ENCODE measurements around the gene INO80E.

The INO80E gene

DNA sequence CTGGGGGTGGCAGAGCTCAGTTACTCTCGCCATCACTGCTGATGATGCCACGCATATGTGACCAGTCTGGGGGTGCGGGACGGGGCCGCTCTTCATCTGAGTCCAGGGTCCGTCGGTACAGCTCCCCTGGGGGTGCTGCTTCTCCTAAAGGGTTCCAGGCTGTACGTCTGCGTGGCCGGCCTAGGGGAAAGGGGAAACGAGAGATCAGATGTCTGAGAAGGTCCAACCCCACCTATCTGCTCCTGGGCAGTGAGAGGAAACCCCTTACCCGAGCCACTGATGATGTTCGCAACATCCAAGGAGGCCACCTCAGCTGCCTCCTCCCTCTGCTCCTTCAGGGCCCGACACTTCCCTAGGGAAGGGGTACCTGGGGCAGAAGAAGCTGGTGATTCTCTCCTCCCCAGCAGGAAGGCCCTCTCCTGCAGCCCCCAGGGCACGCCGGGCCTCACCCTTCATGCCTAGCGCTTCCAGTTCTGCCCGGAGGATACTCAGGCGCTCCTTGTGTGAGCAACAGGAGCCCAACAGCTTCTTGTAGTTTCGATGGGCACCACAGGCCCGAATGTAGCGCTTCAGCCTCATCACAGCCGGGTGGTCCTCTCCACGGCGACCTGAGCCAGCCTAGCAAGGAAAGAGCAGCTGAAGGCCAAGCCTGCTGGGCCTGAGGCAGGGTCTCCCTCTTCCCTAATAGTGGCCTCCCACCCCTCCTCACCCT, 2.7 kb upstream of the INO80E start:
- TF ChIP-seq, protein P1, sequence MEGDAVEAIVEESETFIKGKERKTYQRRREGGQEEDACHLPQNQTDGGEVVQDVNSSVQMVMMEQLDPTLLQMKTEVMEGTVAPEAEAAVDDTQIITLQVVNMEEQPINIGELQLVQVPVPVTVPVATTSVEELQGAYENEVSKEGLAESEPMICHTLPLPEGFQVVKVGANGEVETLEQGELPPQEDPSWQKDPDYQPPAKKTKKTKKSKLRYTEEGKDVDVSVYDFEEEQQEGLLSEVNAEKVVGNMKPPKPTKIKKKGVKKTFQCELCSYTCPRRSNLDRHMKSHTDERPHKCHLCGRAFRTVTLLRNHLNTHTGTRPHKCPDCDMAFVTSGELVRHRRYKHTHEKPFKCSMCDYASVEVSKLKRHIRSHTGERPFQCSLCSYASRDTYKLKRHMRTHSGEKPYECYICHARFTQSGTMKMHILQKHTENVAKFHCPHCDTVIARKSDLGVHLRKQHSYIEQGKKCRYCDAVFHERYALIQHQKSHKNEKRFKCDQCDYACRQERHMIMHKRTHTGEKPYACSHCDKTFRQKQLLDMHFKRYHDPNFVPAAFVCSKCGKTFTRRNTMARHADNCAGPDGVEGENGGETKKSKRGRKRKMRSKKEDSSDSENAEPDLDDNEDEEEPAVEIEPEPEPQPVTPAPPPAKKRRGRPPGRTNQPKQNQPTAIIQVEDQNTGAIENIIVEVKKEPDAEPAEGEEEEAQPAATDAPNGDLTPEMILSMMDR (conservative IDR thresholded peaks at IDR 0.05; ENCODE audit: control insufficient read depth, insufficient read depth, low read depth, low read length): no peak
- no peak overlapping the region for H3K4me3 ChIP-seq (ENCODE audit: control insufficient read depth, low read depth, low read length)
- no peak for DNase-seq (ENCODE audit: low read depth)

DNA sequence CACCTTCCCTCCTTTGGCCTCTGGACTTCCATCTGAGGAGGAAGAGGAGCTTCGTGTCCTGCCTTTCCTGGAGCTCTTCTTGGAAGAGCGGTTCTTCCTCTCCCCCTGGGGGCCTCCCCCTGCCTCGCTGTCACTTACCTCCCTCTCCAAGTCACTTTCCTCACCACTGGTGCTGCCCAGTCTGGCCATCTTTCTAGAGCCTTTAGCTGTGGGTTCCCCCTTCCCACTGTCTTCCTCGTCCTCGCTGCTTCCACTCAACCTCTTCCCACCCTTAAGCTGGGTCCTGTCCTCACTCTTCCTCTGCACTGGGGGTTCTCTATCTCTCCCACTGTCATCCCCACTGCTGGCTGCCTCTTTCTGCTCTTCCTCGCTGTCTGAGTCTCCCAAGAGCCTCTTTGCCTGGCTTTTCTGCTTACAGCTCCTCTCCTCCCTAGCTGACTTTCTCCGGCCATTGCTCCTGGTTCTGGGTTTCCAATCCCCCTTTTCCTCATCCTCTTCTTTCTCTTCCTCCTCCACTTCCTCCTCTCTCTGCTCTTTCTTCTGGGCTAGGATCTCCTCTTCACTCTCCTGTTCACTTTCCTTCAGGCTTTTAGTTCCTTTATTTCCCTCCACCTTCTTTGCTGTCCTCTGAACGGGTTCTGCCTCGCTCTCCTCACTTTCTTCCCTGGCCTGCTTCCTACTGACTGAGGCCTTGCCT, 2.0 kb upstream of the INO80E start:
- DNase-seq (ENCODE audit: low read depth): no peak
- TF ChIP-seq, protein P1 (conservative IDR thresholded peaks at IDR 0.05; ENCODE audit: control insufficient read depth, insufficient read depth, low read depth, low read length): no peak
- H3K4me3 ChIP-seq (ENCODE audit: control insufficient read depth, low read depth, low read length): no peak overlapping the region

DNA sequence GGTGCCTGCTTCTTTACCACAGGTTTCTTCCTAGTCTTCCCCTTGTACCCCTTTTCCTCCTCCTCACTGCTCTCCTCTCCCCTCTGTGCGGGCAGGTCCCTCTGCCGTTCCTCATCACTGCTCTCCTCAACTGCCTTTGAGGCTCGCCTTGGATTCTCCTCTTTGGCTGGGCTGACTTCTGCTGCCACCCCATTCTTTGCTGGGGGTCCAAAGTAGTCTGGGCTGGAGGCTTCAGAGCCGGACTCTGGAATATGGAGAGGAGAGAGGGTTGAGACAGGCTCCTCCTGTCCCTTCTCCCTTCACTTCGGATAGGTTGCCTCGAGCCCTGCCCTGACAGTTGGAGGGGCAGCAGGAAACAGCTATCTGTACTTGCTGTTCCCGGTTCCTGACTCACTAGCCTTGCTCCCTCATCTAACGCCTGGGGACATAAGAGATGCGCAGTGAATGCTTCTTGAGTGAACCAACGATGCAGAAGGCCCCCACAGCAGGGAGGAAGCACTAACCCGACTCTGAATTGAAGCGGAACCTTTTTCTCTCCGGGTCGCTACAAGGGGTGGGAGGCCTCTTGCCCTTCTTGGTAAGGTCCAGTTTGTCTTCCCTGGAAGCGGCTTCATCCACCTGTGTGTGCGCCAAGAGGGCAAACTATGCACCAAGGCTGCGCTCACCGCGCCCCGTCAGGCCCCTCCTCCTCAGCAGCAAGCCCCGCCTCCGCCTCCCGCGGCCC, 1.3 kb upstream of the INO80E start:
- DNase-seq (ENCODE audit: low read depth): peak; percentile 79
- TF ChIP-seq, protein P1 (conservative IDR thresholded peaks at IDR 0.05; ENCODE audit: control insufficient read depth, insufficient read depth, low read depth, low read length): no peak
- H3K4me3 ChIP-seq (ENCODE audit: control insufficient read depth, low read depth, low read length): peak overlapping the region; percentile 92

DNA sequence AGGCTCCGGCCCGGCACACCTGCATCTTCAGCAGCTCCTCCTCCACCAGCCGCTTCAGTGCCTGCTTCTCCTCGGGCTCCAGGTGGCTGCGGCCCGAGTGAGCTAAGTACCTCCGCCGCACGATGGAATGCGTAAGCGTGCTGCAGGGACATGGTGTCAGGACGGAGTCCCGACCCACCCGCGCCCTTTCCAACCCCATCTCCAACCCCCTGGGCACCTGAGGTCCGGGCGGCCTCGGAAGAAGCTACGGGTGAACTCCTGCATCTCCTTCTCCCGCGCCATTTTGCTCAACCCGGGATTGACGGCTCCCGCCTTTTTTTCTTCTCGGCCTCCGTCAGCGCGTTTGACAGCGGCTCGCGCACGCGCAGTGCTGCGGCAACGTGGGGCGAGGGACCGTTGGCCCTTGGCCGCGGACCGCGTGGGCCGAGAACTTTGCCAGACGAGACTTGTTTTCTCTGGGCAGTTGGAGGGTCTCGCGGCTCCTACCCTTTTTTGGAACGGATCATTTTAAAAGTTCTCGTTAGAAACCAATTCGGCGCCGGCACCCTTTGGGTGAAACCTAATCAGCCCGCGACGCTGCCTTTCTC, 624 bp upstream of the INO80E start, which contains the start of gene HIRIP3:
Gene HIRIP3 (minus strand): TSS at position 294 of the 587 bp plus-strand sequence. CDS start 12 bp downstream, at position 282.
- peak within 1 kb of the TSS; percentile 92 for H3K4me3 ChIP-seq (ENCODE audit: control insufficient read depth, low read depth, low read length)
- peak; percentile 75 for DNase-seq (ENCODE audit: low read depth)
- TF ChIP-seq, protein P1 (conservative IDR thresholded peaks at IDR 0.05; ENCODE audit: control insufficient read depth, insufficient read depth, low read depth, low read length): no peak

DNA sequence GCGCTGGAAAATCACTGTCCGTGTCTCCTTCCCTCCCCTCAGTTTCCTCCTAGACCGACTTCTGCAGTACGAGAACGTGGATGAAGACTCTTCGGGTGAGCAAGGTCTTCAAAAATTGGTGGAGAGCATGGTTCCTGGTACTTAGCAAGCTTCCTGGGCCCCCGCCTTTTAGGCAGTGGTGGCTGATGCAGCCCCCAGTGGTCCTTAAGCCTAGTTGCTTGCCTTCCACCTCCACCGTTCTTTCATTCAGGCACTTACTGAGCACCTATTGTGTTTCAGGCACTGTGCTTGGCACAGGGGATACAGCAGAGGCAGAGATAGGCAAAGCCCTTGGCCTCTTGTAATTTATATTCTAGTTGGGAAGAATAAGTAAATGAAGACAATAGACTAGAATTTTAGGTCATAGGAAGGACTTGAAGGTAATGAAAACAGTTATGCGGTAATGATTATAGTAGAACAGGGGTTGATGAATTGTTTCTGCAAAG, 767 bp downstream of the INO80E start:
- no peak for DNase-seq (ENCODE audit: low read depth)
- TF ChIP-seq, protein P1 (conservative IDR thresholded peaks at IDR 0.05; ENCODE audit: control insufficient read depth, insufficient read depth, low read depth, low read length): no peak
- H3K4me3 ChIP-seq (ENCODE audit: control insufficient read depth, low read depth, low read length): peak overlapping the region; percentile 92

DNA sequence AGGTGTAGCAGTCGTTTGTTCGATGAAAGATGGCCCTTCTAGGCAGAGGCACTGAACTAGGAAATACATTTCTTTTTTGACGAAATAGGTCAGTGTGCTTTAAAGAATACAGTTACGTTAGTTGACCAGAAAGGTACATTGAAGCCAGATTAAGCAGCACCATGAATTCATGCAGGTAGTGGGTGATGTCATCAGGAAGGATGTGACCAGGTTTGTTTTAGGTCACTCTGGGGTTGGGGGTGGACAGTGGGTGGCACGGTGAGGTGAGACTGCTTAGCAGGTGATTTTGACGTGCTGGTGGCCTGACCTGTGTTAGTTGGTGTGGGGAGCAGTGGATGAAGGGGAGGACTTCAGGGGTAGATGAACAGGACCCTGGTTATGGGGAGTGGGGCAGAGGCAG, 3.6 kb downstream of the INO80E start:
- TF ChIP-seq, protein P1 (conservative IDR thresholded peaks at IDR 0.05; ENCODE audit: control insufficient read depth, insufficient read depth, low read depth, low read length): no peak
- H3K4me3 ChIP-seq (ENCODE audit: control insufficient read depth, low read depth, low read length): no peak overlapping the region
- DNase-seq (ENCODE audit: low read depth): no peak
